Amniotic stem cell (primary cell): Measurements from ENCODE around the gene USE1.

Experiments used
- DNase-seq: peaks from one replicate; lab custom pipeline; 2025; lab: John Stamatoyannopoulos, UW

USE1 gene

GRCh38 chr19:17205237-17206140 lies 9.7 kb upstream of the USE1 start:
- DNase-seq = peak; percentile 5

DNA sequence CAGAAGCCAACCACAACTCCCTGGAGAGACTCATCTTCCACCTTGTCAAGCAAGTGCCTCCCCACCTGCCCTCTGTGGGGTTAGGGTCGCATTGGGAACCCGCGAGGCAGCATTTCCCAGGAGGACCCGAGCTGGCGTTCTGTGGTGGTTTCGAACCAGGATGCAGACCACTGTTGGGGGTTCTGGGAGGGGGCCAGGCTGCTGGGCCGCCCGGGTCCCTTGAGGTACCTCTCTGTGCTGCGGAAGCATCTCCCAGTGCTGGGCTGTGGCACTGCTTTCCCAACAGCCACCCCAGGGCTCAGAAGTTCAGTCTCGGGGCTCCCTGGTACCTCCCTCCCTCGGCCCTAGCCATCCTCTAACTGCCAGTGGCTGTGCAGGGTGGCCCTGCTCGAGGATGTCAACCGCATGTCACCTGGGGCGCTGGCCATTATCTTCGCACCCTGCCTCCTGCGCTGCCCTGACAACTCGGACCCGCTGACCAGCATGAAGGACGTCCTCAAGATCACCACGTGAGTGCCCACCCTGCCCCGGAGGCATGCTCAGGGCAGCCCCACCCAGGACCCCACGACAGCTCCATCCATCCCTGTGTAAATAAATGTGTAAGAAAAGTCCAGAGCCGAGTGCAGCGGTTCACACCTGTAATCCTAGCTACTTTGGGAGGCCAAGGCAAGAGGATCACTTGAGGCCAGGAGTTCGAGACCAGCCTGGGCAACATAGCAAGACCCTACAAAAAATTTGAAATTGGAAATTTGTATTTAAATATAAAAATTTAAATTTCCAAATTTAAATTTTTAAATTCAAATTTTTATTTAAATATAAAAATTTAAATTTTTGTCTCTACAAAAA lies 8.2 kb upstream of the USE1 start:
- DNase-seq = no peak

- DNase-seq = no peak
Measured at GRCh38 chr19:17209126-17210036, 5.8 kb upstream of the USE1 start.

- DNase-seq = no peak
Measured at GRCh38 chr19:17210296-17210695, 4.9 kb upstream of the USE1 start.

GRCh38 chr19:17211547-17212446 lies 3.4 kb upstream of the USE1 start:
- no peak for DNase-seq

DNA sequence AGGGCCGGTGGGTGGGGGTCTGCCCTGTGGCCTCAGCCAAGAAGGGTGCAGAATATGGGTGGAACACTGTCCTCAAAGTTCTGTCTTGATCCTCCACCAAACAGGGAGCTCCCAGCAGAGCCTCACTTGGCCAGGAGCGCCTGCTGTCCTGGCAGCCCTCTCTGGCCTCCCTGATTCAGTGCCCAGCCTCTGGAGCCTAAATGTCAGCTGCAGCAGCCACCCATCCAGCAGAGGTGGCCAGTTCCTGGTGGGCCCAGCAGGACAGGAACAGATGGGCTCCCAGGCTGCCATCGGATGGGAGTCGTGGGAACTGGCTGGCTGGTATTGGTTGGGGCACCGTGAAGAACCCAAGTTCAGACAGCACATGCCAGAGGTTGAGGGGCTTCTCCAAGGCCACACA lies 1.8 kb upstream of the USE1 start:
- no peak for DNase-seq

DNA sequence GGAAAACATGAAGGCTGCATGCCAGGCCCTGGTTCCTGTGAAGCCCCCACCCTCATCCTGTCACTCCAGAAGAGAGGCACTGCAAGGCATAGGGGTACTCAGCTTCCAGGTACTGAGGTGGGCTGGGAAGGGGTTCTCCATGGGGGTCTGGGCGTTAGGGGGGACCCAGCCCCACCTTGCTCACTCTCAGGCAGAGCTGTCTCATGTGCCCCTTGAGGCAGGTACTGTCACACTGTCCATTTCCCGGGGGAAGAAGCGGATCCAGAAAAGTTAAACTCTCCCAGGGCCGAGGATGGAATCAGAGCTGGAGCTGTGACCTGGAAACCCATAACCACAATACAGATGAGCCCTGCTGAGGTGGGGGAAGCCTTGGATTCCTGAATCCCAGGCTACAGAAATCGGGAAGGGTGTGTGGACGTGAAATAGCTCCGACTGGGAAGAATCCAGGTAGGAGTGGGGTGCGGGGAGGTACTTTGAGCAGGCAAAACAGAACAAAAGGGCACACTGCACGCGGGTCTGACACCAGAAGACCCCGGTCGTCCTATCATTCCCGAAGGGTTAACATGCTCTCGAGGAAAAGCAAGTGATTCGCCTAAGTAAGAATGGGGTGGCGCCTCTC lies 540 bp upstream of the USE1 start:
- DNase-seq = no peak

- DNase-seq = no peak
Measured at GRCh38 chr19:17216058-17216670, 1.0 kb downstream of the USE1 start.

DNA sequence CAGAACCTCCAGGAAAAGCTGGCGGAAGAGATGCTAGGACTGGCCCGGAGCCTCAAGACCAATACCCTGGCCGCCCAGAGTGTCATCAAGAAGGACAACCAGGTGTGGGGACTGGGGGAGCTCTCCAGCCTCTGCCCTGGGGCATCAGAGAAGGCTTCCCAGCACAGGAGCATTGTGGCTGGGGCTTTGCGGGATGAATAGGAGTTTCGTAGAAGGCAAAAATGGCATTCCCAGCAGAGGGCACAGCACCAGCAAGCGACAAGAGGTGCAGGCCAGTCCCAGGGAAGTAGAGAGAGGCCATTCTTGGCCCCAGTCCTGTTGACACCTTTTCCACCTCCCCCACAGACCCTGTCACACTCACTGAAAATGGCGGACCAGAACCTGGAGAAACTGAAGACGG lies 4.1 kb downstream of the USE1 start:
- DNase-seq = no peak

DNA sequence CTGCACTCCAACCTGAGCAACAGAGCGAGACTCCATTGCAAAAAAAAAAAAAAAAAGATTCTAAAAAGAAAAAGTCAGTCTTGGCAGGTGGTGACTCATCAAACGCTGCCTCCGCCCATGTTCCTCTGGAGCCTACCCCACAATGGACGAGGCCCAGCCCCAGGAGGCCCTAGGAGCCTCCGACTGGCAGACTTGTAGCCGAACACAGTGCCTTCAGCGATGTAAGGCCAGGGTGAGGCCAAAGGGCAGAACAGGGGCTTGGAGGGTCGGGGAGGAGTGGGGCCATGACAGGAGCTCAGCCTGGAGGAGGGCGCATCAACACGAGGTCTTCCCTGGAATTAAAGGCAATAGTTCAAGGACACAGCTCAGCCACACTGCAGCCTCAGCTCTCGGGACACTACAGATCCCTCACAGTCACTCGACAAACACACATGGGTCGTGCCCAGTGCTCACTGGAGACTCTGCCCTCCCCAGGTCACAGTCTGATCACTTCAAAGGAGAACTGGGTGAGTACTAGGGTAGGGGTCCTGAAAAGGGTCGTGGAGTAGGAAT lies 5.1 kb downstream of the USE1 start:
- no peak for DNase-seq

DNA sequence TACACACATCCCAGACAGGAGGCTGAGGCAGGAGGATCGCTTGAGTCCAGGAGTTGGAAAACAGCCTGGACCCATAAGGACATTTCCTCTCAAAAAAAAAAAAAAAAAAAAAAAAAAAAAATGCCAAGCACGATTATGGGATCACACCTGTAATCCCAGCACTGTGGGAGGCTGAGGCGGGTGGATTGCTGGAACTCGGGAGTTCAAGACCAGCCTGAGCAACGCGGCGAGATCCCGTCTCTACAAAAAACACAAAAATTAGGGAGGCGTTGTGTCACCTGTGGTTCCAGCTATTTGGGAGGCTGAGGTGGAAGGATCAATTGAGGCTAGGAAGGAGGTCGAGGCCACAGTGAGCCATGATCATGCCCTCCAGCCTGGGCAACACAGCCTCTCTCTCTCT lies 9.9 kb downstream of the USE1 start:
- DNase-seq = no peak

DNA sequence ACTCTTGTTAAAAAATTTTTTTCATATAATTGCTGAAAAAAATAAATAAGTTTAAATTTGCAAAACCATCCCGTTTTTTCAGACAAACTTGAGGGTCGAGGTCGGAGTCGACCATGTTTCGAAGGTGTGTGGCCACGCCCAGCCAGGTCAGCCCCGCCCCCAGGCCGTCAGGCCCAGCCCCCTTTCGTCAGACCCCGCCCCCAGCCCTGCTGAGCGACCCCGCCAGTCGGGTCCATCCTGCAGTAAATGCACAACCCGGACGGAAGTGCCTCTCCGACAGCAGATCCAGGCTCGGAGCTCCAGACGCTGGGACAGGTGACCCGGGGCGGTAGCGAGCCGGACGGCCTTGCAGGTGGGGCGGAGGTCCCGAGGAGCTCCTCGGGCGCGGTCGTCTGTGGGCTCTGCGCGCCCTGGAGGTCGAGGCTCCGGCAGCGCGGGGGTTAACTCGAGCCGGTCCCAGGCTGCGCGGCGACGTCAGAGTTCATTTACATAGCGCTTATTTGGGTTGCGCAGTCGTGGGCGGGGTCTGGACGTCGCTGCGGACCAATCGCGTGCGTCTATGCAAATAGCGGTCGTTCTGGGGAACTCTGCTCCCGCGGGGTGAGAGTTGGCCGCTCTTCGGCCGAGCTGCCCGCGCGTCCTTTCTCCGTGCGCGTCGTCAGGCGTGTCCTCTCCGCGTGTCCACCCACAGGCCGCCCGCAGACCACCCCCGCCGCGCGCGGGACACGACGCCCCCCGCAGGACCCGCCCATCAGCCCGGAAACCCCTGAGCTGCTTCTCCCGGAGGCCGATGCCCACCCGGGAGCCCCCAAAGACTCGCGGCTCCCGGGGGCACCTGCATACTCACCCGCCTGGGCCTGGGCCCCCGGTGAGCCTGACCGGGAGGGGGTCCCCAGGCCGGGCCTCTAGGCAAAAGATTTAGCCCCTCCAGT lies 11.1 kb downstream of the USE1 start, which contains the start of gene OCEL1:
OCEL1 (plus strand) TSS at position 225 of the 932 bp plus-strand sequence; CDS start at position 247, 22 bp downstream.
- peak; percentile 97 for DNase-seq

DNA sequence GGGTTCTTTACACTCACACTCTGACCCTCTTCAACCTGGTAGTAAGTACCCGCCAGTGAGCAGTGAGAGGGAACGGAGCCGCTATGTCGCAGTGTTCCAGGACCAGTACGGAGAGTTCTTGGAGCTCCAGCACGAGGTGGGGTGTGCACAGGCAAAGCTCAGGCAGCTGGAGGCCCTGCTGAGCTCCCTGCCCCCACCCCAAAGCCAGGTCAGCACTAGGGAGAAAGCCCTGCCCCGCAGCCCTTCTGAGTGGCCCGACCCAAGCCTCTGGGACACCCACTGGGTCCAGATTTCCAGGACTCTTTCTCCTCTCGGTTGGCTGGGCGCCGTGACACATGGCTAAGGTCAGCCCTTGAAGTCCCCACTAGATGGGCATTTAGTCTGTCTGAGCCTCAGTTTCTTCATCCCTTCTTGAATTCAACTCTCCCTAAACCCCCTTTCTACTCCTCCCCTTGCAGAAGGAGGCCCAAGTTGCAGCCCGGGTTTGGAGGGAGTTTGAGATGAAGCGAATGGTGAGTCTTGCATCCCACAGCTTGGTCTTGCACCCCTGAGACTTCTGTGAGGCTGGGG lies 12.7 kb downstream of the USE1 start:
- DNase-seq = no peak

- DNase-seq = no peak
Measured at GRCh38 chr19:17229890-17230289, 14.7 kb downstream of the USE1 start.

DNA sequence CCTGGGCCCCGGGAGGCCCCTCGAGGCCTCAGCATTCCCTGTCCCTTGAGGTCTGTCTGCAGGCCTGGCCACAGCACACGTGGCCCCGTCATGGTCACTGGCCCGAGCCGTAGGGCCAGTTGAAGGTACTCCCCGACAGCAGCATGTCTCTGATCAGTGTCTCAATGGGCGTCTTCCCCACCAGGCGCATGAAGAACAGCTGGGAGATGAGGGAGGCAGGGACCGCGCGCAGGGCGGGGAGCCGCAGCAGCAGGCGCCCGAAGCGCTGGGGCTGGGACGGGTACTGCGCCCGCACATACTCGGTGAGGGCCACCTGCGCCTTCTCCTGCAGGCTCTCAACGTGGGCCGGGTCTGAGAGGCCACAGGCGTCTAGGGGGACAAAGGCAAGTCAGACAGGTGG lies 17.1 kb downstream of the USE1 start:
- DNase-seq = no peak

GRCh38 chr19:17234911-17235299 lies 19.7 kb downstream of the USE1 start:
- DNase-seq = no peak

GRCh38 chr19:17235300-17235970 lies 20.3 kb downstream of the USE1 start:
- DNase-seq = peak; percentile 43
